ENCODE data around the gene SLC26A11.
"Not testable (repeated sequence)": the region's sequence is repeated elsewhere in the genome, so short reads cannot be mapped to it uniquely, and the experiment has no call there.

Gene SLC26A11

GRCh38 chr17:80196652-80197051 lies 23.6 kb upstream of the SLC26A11 start:
- no peak for DNase-seq

DNA sequence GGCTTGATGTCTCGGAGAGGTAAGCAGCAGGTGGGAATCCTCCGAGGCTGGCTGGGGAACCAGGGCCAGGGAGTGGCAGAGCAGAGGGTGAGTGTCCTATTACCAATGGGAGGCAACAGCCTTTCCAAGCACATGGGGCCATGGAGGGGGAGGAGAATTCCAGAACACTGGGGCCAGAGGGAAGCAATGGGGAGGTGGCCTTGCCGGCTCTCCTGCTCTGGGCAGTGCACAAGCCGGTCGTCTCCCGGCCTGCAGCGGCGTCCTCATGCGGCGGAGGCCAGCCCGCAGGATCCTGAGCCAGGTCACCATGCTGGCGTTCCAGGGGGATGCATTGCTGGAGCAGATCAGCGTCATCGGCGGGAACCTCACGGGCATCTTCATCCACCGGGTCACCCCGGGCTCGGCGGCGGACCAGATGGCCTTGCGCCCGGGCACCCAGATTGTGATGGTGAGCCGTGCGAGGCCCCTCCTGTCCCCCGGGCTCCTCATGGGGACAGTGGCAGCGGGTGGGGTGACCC lies 22.0 kb upstream of the SLC26A11 start:
- no peak for DNase-seq

DNA sequence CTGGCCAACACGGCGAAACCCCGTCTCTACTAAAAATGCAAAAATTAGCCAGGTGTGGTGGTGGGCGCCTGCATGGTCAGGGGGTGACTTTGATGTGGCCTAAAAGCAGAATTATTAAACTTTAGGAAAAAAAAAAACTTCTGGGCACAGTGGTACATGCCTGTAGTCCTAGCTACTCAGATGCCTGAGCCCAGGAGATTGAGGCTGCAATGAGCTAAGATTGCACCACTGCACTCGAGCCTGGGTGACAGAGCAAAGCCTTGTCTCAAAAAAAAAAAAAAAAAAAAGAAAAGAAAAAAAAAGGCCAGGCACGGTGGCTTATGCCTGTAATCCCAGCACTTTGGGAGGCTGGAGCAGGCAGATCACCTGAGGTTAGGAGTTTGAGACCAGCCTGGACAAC lies 20.9 kb upstream of the SLC26A11 start:
- not testable (repeated sequence) for DNase-seq

GRCh38 chr17:80201446-80201845 lies 18.8 kb upstream of the SLC26A11 start:
- no peak for DNase-seq

- DNase-seq, result no peak
Measured at GRCh38 chr17:80202197-80202596, 18.0 kb upstream of the SLC26A11 start.

DNA sequence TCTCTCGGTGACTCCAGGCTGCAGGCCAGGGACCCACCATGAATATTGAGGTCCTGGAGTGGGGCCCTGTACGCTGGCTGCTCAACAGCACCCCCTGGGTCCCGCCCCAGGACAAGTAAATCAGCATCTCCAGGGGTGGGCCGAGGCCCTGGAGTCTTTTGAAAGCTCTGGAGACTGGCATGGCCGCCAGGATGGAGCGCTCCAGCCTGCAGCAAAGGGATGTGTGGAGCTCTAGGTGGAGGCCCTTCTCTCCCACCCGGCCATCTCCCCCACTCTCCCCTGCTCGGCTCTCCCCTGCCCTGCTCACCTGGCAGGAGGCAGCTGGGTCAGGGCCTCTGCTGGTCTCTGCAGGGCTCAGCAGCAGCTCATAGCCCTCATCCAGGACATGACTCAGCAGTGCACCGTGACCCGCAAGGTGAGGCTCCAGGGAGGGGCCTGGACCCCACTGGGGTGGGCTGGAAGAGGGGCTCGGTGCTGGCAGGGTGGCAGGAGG lies 16.7 kb upstream of the SLC26A11 start:
- no peak for DNase-seq

- no peak for DNase-seq
Measured at GRCh38 chr17:80204626-80205468, 15.4 kb upstream of the SLC26A11 start.

GRCh38 chr17:80205811-80206210 lies 14.4 kb upstream of the SLC26A11 start:
- no peak for DNase-seq

DNA sequence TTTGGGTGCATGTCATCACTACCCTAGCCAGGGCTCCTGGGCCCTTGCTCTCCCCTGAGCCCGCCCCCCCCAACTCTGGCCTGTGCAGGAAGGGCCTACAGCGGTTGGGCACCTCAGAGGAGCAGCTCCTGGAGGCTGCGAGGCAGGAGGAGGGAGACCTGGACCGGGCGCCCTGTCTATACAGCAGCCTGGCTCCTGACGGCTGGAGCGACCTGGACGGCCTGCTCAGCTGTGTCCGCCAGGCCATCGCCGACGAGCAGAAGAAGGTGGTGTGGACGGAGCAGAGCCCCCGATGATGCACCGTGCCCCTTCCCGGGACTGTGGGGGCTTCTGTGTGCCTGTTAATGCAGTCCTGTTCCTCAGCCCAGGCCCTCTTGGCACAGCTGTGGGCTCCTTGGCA lies 12.2 kb upstream of the SLC26A11 start:
- DNase-seq, result no peak

- no peak for DNase-seq
Measured at GRCh38 chr17:80209765-80210164, 10.5 kb upstream of the SLC26A11 start.

DNA sequence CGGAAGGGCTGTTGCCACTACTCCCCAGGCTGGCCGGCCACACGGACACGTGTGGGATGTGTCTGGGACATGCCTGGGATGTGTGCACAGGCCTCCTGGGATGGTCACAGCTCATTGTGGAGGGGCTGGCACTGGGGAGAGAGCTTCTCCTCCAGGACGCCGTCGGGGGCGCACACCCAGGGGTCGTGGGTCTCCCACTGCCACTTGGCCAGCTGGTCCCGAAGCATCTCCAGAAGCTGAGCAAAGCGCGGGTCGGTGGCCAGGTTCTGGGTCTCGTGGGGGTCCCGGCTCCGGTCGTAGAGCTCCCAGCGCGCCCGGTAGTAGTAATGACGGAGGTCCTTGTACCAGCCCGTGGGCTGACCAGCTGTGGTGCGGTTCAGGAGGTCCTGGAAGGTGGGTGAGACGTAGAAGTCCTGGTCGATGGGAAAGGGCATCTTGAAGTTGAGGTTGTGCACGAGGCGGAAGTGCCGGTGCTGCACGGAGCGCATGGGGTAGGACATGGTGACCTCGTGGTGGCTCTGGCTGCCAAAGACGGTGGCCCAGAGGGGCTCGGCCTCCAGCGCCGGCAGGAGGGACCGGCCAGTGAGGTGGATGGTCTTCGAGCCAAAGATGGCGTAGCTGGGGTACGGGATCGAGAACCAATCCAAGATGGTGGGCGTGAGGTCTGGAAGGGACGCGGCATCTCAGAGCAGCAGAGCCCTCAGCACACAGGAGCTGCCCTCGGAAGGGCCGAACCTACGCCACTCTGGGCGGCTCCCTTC lies 9.7 kb upstream of the SLC26A11 start:
- DNase-seq, result no peak

GRCh38 chr17:80212109-80212508 lies 8.1 kb upstream of the SLC26A11 start:
- no peak for DNase-seq

GRCh38 chr17:80212511-80212910 lies 7.7 kb upstream of the SLC26A11 start:
- no peak for DNase-seq

DNA sequence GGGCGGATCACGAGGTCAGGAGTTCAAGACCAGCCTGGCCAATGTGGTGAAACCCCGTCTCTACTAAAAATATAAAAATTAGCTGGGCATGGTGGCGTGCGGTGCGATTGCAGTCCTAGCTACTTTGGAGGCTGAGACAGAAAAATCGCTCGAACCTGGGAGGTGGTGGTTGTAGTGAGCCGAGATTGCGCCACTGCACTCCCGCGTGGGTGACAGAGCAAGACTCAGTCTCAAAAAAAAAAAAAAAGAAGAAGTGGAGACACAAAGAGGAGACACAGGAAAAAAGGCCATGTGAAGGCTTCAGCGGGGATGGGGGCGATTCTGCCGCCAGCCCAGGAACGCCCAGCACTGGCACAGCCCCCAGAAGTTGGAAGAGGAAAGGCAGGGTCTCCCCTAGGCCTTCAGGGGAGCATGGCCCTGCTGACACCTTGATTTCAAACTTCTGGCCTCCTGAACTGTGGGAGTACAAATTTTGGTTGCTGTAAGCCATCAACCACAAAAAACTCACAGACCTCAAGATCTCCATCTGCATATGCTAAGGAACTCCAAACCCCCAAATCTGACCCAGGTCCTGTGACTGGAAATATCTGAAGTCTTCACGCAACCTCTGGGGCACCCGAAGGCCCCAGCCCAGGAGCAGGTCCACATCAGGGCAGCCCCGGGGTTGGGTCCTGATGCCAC lies 7.1 kb upstream of the SLC26A11 start:
- no peak for DNase-seq

DNA sequence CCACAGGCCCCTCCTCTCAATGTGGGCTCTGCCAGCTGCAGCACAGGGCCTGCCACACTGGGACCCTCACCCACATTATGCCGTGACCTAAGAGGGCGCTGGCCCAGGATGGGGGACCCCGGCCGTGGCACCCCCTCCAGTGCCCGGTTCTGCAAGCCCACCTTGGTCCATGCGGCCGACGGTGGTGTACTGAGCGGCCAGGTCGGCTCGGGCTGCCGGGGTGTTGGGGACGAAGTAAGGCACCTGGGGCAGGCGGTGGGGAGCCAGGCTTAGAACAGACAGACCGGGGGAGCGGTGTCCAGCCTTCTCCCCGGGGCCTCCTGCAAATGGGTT lies 6.6 kb upstream of the SLC26A11 start:
- DNase-seq, result no peak

- no peak for DNase-seq
Measured at GRCh38 chr17:80214012-80214877, 6.0 kb upstream of the SLC26A11 start.

DNA sequence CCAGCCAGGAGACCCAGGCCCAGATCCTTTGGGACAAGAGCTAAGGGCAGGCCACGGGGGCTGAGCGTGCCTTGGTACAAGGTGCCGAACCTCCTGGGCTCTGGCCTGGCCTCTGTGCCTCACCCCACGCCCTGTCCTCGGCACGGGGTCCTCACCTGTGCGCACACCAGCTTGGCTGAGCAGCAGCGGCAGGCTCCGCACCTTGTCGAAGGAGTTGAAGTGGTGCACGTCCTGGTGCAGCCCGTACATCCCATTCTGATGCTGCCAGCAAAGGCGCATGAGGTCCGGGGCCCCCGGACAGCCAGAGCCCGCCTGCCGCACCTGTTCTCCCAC lies 5.4 kb upstream of the SLC26A11 start:
- no peak for DNase-seq

DNA sequence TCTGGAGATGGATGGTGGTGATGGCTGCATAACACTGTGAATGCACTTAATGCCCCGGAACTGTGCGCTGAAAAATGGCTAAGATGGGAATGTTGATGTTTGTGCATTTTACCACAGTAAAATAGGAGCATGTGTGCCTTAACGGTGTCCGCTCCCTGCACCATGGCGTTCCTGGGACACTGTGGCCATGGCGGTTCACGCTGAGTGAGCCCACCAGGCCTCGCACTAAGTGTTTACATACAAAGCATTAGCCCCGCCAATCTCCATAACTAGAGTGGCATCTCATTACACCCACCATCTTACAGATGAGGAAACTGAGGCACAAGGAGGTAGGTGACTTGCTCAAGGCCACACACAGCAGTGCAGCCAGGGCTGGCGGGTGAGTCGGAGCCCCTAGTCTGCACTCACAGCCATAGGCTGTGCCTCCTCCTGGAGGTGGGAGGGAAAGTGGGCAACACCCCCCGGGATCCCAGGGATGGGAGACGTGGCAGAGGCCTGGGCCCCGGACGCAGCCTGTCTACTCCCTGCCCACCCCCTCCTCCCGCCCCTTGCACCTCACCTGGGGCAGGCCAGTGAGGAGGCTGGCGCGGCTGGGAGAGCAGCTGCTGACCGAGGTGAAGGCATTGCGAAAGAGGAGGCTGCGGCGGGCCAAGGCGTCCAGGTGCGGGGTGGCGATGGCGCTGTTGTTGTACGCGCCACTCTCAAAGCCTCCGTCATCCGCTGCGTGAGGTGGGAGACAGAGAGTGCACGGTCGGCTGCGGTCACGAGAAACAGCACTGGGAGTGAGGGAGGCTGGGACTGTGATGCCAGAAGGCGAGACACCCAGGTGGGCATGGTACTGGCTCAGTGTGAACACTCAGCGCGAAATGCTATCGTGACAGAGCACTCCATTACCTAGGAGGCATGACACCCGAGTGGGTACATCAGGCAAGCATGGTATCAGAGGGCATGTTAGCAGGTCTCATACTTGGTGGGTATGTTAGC lies 3.5 kb upstream of the SLC26A11 start:
- no peak for DNase-seq

GRCh38 chr17:80217703-80218362 lies 2.4 kb upstream of the SLC26A11 start:
- DNase-seq, result no peak

DNA sequence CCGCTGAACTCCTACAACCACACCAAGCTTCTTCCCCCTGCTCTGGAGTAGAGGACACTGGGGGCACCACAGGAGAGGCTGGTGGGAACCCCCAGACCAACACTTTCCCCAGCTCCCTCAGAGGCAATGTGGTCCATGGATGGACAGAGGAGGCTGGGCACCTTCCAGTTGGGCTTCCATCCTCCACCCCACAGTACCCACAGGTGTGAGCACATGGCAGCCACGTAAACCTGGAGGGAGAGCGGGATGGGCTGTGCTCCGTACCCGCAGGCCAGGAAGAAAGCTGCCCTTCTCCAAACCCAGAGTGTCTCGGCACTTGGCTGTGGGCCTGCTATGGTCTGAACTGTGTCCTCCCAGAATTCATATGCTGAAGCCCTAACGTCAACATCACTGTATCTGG lies 1.8 kb upstream of the SLC26A11 start:
- DNase-seq, result no peak

All from activated CD4-positive, alpha-beta T cell treated with anti-CD3 and anti-CD28 coated beads for 48 hours (primary cell).